CD4-positive, alpha-beta T cell treated with Interleukin-4 for 1 hour (primary cell): ENCODE results near the gene OTUB2.
A peak's percentile ranks its signal among the peaks of the same experiment; 100 is the strongest.
"Not testable (repeated sequence)": the region's sequence is repeated elsewhere in the genome, so short reads cannot be mapped to it uniquely, and the experiment has no call there.

Experiments used
- DNase-seq, 2 donors: peaks; one replicate each; pipeline ENCODE4 v3.0.0-alpha.2; 2020 to 2022

Gene OTUB2

DNA sequence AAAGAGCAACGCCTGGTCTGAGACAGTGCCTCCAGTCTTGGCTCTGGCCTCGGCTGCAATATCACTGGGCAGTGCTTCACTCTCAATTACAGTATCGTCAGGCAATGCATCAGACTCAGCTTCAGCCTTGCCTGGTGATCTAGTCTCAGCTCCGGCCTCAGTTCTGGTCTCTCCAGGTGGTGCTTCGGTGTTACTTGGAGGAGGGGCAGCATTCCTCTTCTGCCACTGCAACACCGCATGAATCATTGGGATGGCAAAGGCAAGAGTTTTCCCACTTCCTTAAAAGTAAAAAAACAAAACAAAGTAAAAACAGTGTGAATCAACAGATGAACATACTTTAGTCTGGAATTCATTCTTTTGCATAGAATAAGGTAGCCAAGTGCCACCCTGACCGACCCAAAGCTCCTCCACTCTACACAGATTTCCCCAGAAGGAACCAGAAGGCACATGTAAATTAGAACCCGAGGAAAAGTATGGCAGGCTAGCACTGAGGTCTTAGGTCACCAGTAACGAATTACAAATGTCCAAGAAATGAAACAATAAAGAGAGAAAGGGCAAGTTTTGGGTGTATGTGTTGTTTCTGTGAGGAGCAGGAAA, 36.3 kb downstream of the OTUB2 start:
- DNase-seq, result no peak

DNA sequence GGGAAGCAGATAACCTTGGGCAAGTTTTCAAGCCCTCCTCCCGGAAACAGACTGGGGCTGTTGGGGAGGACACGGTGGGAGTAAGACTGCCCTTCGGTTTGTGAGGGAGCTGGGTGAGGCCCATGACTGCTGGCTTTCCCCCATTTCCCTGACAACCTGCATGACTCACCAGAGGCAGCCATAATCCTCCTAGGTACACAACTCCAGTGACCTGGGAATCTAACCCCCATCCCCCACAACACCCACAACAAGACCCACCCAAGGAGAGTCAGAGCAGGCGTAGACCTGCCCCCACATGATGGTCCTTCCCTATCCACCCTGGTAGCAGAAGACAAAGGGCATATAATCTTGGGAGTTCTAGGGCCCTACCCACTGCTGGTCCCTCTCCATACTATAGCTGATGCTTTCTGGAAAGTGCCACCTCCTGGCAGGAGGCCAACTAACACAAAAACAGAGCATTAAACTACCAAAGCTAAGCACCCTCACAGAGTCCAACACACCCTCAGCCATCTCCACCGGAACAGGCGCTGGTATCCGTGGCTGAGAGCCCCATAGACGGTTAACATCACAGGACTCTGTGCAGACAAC, 40.0 kb downstream of the OTUB2 start:
- no peak for DNase-seq

DNA sequence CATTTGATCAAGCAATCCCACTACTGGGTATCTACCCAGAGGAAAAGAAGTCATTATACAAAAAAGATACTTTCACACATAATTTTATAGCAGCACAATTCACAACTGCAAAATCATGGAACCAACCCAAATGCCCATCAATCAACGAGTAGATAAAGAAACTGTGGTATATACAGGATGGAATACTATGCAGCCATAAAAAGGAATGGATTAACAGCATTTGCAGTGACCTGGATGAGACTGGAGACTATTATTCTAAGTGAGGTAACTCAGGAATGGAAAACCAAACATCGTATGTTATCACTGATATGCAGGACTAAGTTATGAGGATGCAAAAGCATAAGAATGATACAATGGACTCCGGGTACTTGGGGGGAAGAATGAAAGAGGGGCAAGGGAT, 45.9 kb downstream of the OTUB2 start:
- DNase-seq, result not testable (repeated sequence)

DNA sequence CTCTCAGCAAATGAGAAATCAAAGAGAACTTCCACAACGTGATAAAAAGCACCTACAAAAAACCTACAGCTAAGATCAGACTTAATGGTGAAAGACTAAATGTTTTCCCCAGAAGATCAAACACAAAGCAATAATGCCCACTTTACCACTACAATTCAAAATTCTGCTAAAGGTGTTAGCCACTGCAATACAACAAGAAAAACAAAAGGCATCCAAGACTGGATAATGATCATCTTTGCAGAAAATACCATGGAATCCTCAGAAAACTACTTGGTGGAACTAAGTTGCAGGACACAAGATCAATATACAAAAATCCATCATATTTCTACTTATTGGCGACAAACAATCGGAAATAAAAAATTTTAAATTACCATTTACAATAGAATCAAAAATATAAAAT, 48.4 kb downstream of the OTUB2 start:
- DNase-seq, result no peak

DNA sequence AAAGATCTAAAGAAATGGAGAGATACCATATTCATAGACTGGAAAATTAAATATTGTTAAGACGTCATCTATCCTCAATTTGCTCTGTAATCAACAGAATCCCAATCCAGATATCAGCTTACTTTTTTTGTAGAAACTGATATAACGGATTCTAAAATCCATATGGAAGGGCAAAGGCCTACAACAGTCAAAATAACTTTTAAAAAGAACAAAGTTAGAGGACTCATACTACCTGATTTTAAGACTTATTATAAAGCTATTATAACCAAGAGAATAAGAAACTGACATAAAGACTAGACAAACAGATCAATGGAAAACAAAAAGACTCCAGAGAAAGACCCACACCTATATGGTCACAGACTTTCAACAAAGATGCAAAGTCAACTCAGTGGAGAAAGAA, 48.9 kb downstream of the OTUB2 start:
- no peak for DNase-seq

DNA sequence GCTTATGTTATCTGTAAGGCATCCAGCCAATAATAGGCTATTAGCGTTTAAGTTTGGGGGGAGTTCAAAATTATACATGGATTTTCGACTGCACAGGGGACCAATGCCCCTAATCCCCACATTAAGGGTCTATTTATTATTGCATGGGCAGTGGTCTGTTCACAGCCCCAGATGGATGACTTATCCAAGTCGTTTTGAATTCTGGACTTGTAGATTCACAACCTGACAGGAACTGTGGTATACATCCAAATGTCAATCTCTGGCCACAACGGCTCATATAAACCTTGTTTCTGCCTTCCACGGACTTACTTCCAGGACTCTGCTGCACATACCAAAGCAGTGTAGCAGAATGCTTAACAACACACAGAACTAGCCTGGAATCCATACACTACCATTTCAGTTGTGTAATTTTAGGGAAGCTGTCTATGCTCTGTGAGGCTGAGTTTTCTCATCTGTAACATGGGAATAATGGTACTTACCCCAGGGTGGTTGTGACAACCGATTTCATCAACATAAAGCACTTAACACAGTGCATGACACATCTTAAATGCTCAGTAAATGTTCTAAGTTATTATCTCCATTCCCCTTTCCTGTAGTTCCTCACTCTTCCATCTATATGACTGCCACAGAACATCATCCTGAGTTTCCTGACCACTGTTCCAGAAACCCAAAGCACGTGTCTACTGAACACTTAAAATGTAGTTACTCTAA, 51.1 kb downstream of the OTUB2 start:
- DNase-seq, result no peak

DNA sequence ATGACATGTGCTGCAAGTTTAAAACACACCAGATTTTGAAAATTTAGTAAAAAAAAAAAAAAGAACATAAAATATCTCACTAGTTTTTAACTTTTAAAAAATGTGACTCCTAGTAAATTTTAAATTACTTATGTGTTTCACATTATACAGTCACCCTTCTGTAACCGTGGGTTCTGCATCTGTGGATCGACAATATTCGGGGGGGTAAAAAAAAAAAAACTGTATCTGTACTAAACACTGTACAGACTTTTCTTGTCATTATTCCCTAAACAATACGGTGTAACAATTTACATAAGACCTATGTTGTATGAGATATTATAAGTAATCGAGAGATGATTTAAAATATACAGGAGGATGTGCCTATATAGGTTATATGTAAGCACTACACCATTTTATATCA, 51.7 kb downstream of the OTUB2 start:
- DNase-seq, result no peak

DNA sequence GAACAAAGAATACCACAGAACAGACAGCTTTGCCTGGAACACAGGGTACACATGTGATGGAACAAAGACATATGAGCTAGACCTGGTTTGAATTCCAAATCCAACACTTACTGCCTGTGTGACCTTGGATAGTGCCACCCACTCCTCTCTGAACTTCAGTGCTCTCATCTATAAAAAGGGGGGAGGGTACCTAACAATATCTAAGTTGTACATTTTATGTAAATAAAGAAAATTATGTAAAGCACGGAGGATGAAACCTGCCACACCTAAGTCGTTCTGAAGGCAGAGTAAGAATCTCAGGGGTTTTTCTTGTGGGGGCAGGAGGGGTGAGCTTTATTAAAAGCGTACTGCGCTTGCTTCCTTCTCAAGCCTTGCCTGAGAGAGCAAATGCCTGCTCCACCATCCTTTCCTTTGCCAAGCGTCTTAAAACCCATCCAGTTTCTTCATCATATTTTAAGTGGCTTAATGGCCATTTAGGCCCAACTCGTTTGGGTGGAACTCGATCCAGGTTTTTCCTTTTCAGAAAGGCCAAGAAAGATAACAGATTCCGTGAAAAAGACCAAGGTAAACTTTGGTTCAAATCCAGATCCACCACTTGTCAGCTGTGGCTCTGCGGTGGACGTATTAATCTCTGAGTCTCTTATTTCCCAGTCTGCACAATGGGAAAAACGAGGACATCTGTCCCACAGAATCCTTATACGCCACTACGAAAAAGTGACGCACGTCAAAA, 53.9 kb downstream of the OTUB2 start:
- peak in 1 of 2 donors; percentile 35 for DNase-seq

DNA sequence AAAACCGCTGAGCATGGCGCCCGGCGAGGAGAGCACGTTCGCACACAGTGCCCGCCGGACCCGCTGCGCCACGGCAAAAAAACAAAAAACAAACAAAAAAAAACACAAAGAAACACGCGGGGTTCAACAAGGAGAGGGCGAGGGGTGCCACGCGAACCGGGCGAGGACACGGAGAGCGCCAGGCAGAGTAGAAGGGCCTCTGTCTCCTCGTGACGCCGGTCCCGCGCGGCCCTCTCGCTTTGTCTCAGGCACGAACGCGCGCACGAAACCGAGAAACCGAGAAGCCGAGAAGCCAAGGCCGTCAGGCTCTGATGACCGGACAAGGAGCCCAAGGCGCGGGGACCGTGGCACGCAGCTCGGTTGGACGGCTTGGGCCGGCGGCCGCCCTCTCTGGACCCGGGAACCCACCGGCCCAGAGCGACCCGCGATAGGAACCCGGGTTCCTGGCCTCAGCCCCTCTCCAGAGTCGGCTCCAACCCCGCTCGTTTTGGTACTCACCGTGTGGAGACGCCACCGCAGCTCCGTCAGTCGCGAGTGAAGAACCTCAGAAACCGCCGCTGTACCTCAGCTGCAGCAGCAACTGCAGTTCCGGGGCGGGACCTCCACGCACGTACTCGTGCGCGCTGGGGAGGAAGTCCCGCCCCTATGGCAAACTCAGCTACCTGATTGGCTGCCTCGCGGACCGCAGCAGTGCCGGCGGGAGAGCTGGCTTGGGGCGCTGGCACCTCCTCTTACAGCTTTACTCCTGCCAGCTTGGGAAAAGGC, 54.7 kb downstream of the OTUB2 start, which contains the start of the genes DDX24 and IFI27L1:
DDX24 (minus strand) TSS at position 582 of the 765 bp plus-strand sequence. CDS start 1,460 bp downstream, outside the sequence.
IFI27L1 (plus strand) TSS at position 690 of the 765 bp plus-strand sequence. CDS start 15,628 bp downstream, outside the sequence.
- DNase-seq, result peak; percentile 97

DNA sequence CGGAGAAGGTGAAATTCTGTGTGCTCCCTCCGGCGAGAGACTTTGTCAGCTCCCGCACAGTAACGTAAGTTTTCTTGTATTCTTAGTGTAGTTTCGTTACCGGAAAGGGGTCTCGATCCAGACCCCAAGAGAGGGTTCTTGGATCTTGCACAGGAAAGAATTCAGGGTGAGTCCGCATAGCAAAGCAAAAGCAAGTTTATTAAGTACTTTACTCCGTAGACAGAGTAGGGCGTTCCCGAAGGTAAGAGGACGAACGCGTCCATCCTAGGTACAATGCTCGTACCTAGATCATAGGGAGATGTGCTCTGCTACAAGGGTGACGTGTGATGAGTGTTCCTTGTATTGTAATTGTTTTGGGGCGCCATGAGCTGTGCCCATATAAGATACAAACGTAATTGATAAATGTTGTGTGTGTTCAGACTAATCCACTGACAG, 55.3 kb downstream of the OTUB2 start:
- no peak for DNase-seq

DNA sequence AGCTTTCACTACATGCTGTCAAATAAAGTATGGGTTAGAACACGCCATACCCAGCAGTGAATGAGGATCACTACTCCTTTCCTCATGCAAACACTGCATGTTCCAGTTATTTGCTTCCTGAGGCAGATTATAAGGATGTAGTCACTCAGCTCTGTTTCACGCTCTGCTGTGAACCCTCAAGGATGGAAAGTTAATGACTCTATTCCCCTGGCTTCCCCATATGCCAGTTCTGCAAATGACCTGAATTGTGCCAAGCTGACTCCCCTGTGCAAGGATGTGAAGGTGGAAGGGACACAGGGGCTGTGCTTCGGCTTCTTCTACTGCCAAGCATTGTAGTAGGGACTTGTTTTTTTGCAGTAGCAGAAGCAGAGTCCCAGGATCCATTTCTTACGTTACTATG, 61.8 kb downstream of the OTUB2 start:
- DNase-seq, result no peak

DNA sequence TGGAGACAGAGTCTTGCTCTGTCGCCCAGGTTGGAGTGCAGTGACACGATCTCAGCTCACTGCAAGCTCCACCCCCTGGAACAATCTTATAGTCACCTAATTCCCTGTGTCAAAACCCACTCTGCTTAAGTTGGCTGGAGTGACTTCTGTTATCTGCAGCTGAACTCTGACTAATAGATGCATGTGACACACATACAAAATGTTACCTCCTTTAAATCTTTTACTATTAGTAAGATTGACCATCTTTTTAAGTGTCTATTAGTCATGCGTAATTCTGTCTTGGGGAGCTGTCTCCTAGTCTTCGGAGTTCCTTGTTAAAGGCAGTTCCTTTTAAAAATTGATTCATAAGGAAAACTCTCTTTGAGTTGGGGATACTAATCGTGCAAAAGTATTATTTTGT, 62.4 kb downstream of the OTUB2 start:
- DNase-seq, result no peak

DNA sequence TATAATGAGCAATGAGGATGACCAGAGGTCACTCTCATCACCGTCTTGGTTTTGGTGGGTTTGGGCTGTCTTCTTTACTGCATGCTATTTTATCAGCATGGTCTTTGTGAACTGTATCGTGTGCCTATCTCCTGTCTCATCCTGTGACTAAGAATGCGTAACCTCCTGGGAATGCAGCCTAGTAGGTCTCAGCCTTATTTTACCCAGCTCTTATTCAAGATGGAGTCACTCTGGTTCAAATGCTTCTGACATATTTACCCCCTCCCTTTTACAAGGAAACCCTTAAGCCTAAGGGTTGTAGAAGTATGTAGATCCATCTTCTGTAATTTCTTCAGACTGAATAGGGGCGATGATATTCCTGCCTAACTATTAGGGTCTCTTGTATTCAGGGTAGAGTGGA, 63.3 kb downstream of the OTUB2 start:
- DNase-seq, result no peak

DNA sequence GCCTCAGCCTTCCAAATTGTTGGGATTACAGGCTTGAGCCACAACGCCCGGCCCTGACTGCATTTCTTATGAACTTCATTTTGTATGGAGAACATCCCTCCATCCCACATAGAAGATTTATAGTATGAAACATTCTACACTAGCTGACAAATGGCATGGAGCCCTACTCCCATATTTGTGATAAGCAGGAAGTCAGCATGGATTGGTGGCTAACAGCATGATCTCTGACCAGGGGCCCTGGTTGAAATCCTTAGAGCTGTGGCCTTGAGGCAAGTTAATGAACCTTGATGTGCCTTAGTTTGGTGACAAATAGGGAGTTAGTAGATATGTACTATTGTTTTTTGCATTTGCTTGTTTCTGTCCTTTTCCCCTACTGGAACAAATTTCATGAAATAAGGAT, 67.3 kb downstream of the OTUB2 start:
- DNase-seq, result no peak

DNA sequence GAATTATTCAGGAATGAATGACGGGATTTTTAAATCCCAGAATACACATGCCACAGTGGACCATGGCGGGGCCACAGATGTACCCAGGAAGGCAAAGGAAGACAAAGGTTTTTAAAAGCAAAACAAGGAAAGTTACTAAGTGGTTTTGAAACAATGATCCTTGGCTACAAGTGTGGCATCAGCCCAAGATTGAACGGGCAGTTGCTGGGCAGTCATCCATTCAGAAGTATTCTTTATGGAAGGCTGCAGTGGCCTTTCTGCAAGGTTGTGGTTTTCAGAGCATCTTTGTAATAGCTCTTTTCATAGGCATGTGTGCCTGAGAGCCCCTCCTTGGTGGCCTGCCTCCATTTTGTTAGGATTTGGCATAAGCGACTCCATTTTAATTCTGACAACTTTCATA, 71.0 kb downstream of the OTUB2 start:
- DNase-seq, result no peak
